HEK293 (cell line): Measurements from ENCODE around the gene PRR22.

Experiments
- IKZF3 ChIP-seq: fragments of 450-650 bp; IDR thresholded peaks from 2 replicates; pipeline ENCODE4 v1.5.0; 2018; ENCODE audit warnings: missing biosample characterization, mild to moderate bottlenecking, missing genetic modification characterization, moderate library complexity
- INSM2 ChIP-seq: fragments of 450-650 bp; formaldehyde crosslinking; IDR thresholded peaks from 2 replicates; pipeline ENCODE4 v1.5.1; 2016; ENCODE audit warnings: missing biosample characterization, missing genetic modification characterization
- MYNN ChIP-seq: fragments of 450-650 bp; formaldehyde crosslinking; IDR thresholded peaks from 2 replicates; pipeline ENCODE4 v1.5.1; 2016; ENCODE audit warnings: missing biosample characterization, missing genetic modification characterization, borderline replicate concordance
- PRDM10 ChIP-seq: fragments of 450-650 bp; formaldehyde crosslinking; IDR thresholded peaks from 2 replicates; pipeline ENCODE4 v1.5.1; 2016; ENCODE audit warnings: missing biosample characterization, missing genetic modification characterization
- WT1 ChIP-seq: fragments of 450-650 bp; formaldehyde crosslinking; IDR thresholded peaks from 2 replicates; pipeline ENCODE4 v1.5.1; 2016; ENCODE audit warnings: missing biosample characterization, missing genetic modification characterization
- ZNF155 ChIP-seq: fragments of 450-650 bp; formaldehyde crosslinking; IDR thresholded peaks from 2 replicates; pipeline ENCODE4 v1.5.1; 2016; ENCODE audit warnings: missing biosample characterization, missing genetic modification characterization
- ZNF16 ChIP-seq: fragments of 450-650 bp; formaldehyde crosslinking; IDR thresholded peaks from 2 replicates; pipeline ENCODE4 v1.5.1; 2016; ENCODE audit warnings: low read depth, missing biosample characterization, missing genetic modification characterization
- ZNF18 ChIP-seq: fragments of 450-650 bp; formaldehyde crosslinking; IDR thresholded peaks from 2 replicates; pipeline ENCODE4 v1.5.1; 2016; ENCODE audit warnings: missing biosample characterization, missing genetic modification characterization
- ZNF214 ChIP-seq: fragments of 450-650 bp; formaldehyde crosslinking; IDR thresholded peaks from 2 replicates; pipeline ENCODE4 v1.5.1; 2017; ENCODE audit warnings: missing biosample characterization, mild to moderate bottlenecking, missing genetic modification characterization, borderline replicate concordance
- ZNF223 ChIP-seq: fragments of 450-650 bp; formaldehyde crosslinking; IDR thresholded peaks from 2 replicates; pipeline ENCODE4 v1.5.1; 2016; ENCODE audit warnings: missing biosample characterization, missing genetic modification characterization
- ZNF335 ChIP-seq: fragments of 450-650 bp; formaldehyde crosslinking; conservative IDR thresholded peaks from 2 replicates; pipeline ENCODE4 v1.5.1; 2016; ENCODE audit warnings: missing biosample characterization, missing genetic modification characterization
- ZNF473 ChIP-seq: fragments of 450-650 bp; formaldehyde crosslinking; IDR thresholded peaks from 2 replicates; pipeline ENCODE4 v1.5.1; 2017; ENCODE audit warnings: missing biosample characterization, missing genetic modification characterization
- ZNF555 ChIP-seq: fragments of 450-650 bp; formaldehyde crosslinking; conservative IDR thresholded peaks from 2 replicates; pipeline ENCODE4 v1.5.1; 2017; ENCODE audit warnings: missing biosample characterization, mild to moderate bottlenecking, missing genetic modification characterization, inconsistent platforms
- ZNF560 ChIP-seq: fragments of 450-650 bp; formaldehyde crosslinking; IDR thresholded peaks from 2 replicates; pipeline ENCODE4 v1.5.1; 2017; ENCODE audit warnings: missing biosample characterization, missing genetic modification characterization, borderline replicate concordance
- ZNF629 ChIP-seq: fragments of 450-650 bp; formaldehyde crosslinking; IDR thresholded peaks from 2 replicates; pipeline ENCODE4 v1.5.1; 2017; ENCODE audit warnings: missing biosample characterization, missing genetic modification characterization
- ZNF704 ChIP-seq: fragments of 450-650 bp; formaldehyde crosslinking; IDR thresholded peaks from 2 replicates; pipeline ENCODE4 v1.5.1; 2016; ENCODE audit warnings: missing biosample characterization, missing genetic modification characterization
- ZNF791 ChIP-seq: fragments of 450-650 bp; formaldehyde crosslinking; IDR thresholded peaks from 2 replicates; pipeline ENCODE4 v1.5.1; 2016; ENCODE audit warnings: missing biosample characterization, missing genetic modification characterization
- ZNF830 ChIP-seq: fragments of 450-650 bp; IDR thresholded peaks from 2 replicates; pipeline ENCODE4 v1.5.0; 2018; ENCODE audit warnings: missing biosample characterization, missing genetic modification characterization, low read depth, mild to moderate bottlenecking, moderate library complexity
- ZNF843 ChIP-seq: fragments of 450-650 bp; formaldehyde crosslinking; IDR thresholded peaks from 2 replicates; pipeline ENCODE4 v1.5.1; 2016; ENCODE audit warnings: missing biosample characterization, missing genetic modification characterization
- TF ChIP-seq, protein P1 (sequence below): fragments of 450-650 bp; formaldehyde crosslinking; IDR thresholded peaks from 2 replicates; pipeline ENCODE4 v1.5.1; 2016; ENCODE audit warnings: missing biosample characterization, missing genetic modification characterization
- TF ChIP-seq, protein P2 (sequence below): fragments of 450-650 bp; formaldehyde crosslinking; IDR thresholded peaks from 2 replicates; pipeline ENCODE4 v1.5.1; 2016; ENCODE audit warnings: missing biosample characterization, missing genetic modification characterization
- TF ChIP-seq, protein P3 (sequence below): fragments of 450-650 bp; formaldehyde crosslinking; IDR thresholded peaks from 2 replicates; pipeline ENCODE4 v1.5.1; 2017; ENCODE audit warnings: missing biosample characterization, missing genetic modification characterization
- TF ChIP-seq, protein P4 (sequence below): fragments of 450-650 bp; formaldehyde crosslinking; IDR thresholded peaks from 2 replicates; pipeline ENCODE4 v1.5.1; 2016; ENCODE audit warnings: missing biosample characterization, missing genetic modification characterization
- TF ChIP-seq, protein P5 (sequence below): IDR thresholded peaks from 2 replicates; pipeline ENCODE4 v1.6.1; 2011; ENCODE audit warnings: mild to moderate bottlenecking, low read depth, low read length, borderline replicate concordance

PRR22 gene

GRCh38 chr19:5827891-5828660 is 43.5 kb upstream of the PRR22 start (continued):
- TF ChIP-seq, protein P1, sequence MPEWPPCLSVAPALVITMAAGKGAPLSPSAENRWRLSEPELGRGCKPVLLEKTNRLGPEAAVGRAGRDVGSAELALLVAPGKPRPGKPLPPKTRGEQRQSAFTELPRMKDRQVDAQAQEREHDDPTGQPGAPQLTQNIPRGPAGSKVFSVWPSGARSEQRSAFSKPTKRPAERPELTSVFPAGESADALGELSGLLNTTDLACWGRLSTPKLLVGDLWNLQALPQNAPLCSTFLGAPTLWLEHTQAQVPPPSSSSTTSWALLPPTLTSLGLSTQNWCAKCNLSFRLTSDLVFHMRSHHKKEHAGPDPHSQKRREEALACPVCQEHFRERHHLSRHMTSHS = no peak
- TF ChIP-seq ZNF791 (no peak), ZNF16 (tag by site-specific recombination) (no peak), ZNF843 (tag by site-specific recombination) (peak; percentile 81), ZNF473 (tag by site-specific recombination) (no peak), ZNF629 (tag by site-specific recombination) (peak; percentile 69), ZNF155 (tag by site-specific recombination) (no peak), ZNF830 (tag by site-specific recombination) (no peak), ZNF560 (no peak), ZNF223 (tag by site-specific recombination) (no peak), ZNF555 (tag by site-specific recombination) (no peak), ZNF335 (tag by site-specific recombination) (peak; percentile 39), ZNF704 (no peak), PRDM10 (tag by site-specific recombination) (peak; percentile 58), WT1 (tag by site-specific recombination) (peak; percentile 61), MYNN (tag by site-specific recombination) (no peak), IKZF3 (tag by site-specific recombination) (no peak), ZNF18 (tag by site-specific recombination) (no peak), INSM2 (peak; percentile 40; the same call in 1 of the 2 replicates), ZNF214 (tag by site-specific recombination) (no peak)
- TF ChIP-seq, protein P2, sequence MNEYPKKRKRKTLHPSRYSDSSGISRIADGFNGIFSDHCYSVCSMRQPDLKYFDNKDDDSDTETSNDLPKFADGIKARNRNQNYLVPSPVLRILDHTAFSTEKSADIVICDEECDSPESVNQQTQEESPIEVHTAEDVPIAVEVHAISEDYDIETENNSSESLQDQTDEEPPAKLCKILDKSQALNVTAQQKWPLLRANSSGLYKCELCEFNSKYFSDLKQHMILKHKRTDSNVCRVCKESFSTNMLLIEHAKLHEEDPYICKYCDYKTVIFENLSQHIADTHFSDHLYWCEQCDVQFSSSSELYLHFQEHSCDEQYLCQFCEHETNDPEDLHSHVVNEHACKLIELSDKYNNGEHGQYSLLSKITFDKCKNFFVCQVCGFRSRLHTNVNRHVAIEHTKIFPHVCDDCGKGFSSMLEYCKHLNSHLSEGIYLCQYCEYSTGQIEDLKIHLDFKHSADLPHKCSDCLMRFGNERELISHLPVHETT (tag by site-specific recombination) = peak; percentile 68; the same call in 1 of the 2 replicates
- TF ChIP-seq, protein P3, sequence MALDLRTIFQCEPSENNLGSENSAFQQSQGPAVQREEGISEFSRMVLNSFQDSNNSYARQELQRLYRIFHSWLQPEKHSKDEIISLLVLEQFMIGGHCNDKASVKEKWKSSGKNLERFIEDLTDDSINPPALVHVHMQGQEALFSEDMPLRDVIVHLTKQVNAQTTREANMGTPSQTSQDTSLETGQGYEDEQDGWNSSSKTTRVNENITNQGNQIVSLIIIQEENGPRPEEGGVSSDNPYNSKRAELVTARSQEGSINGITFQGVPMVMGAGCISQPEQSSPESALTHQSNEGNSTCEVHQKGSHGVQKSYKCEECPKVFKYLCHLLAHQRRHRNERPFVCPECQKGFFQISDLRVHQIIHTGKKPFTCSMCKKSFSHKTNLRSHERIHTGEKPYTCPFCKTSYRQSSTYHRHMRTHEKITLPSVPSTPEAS (tag by site-specific recombination) = 0 out of 2 replicates have a peak, but pooled peaks have one; percentile 37
- TF ChIP-seq, protein P4, sequence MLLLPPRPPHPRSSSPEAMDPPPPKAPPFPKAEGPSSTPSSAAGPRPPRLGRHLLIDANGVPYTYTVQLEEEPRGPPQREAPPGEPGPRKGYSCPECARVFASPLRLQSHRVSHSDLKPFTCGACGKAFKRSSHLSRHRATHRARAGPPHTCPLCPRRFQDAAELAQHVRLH (tag by site-specific recombination) = peak; percentile 73; the same call in 1 of the 2 replicates
- TF ChIP-seq, protein P5, sequence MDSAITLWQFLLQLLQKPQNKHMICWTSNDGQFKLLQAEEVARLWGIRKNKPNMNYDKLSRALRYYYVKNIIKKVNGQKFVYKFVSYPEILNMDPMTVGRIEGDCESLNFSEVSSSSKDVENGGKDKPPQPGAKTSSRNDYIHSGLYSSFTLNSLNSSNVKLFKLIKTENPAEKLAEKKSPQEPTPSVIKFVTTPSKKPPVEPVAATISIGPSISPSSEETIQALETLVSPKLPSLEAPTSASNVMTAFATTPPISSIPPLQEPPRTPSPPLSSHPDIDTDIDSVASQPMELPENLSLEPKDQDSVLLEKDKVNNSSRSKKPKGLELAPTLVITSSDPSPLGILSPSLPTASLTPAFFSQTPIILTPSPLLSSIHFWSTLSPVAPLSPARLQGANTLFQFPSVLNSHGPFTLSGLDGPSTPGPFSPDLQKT = no peak
